Measurements from ENCODE around the gene PLSCR4. TPM values are rescaled to one million over a fixed set of nuclear protein-coding genes. Genes with fewer than 3 reads are reported as not detected.

Gene PLSCR4
- polyA plus RNA-seq, 3 donors: 14.6 to 18.4 (median 18.2) TPM

Other genes starting within 250 kb of the PLSCR4 start
- gene PLOD2, start 89.9 kb downstream of the PLSCR4 start, polyA plus RNA-seq (ENCODE audit: insufficient read length in 3 of 3): 100 to 1,000 TPM; 126 to 162 (median 152) TPM
- gene PLSCR2, start 218.5 kb upstream of the PLSCR4 start, polyA plus RNA-seq (ENCODE audit: insufficient read length in 3 of 3): 1 to 10 TPM in 2 of 3 donors, under 1 TPM in 1; 0.84 to 1.4 (median 1.2) TPM

Data from renal pelvis (tissue), 3 donors.